HG03280 (cell line): ENCODE data around the gene C2orf81.
A peak's percentile ranks its signal among the peaks of the same experiment; 100 is the strongest.
"Not testable (repeated sequence)": the region's sequence is repeated elsewhere in the genome, so short reads cannot be mapped to it uniquely, and the experiment has no call there.

Source experiments
- ATAC-seq: cut with Tn5 transposase; IDR thresholded peaks from one replicate; pipeline ENCODE4 v1.9.1; 2021; ENCODE audit warnings: mild to moderate bottlenecking, moderate library complexity; ENCODE audit not compliant: unreplicated experiment

The C2orf81 gene

GRCh38 chr2:74424139-74424992, 2.9 kb upstream of the C2orf81 start:
- no peak for ATAC-seq

DNA sequence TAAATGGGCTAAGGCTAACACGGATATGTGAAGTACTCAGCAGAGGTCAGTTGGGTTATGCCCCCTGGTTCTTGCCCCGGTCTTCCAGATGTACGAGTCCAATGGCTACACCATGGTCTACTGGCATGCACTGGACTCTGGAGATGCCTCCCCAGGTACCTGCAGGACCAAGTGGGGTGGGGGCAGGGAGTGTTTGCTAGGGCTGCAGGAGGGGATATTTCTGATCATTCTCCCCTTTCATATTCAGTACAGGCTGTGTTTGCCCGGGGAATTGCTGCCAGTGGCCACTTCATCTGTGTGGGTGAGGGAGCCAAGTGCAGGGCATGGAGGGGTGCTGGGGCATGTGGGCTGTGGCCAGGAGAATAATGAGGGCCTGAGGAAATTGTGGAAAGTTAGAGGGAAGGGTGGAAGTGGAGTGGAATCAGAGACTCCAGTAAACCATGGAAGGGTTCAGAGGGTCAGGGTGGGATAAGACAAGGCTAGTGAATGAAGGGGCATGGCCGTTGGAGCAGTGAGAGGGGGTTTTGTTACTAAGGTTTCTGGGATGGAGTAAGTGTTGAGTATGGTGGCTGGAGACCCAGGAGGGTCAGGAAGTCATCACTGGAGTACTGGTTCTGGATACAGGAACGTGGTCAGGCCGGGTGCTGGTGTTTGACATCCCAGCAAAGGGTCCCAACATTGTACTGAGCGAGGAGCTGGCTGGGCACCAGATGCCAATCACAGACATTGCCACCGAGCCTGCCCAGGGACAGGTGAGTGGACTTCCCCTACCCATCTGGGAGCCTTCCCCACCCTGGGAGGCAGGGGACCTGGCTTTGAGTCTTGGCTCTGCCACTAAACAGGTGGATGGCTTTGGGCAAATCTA, 2.0 kb upstream of the C2orf81 start:
- no peak for ATAC-seq

DNA sequence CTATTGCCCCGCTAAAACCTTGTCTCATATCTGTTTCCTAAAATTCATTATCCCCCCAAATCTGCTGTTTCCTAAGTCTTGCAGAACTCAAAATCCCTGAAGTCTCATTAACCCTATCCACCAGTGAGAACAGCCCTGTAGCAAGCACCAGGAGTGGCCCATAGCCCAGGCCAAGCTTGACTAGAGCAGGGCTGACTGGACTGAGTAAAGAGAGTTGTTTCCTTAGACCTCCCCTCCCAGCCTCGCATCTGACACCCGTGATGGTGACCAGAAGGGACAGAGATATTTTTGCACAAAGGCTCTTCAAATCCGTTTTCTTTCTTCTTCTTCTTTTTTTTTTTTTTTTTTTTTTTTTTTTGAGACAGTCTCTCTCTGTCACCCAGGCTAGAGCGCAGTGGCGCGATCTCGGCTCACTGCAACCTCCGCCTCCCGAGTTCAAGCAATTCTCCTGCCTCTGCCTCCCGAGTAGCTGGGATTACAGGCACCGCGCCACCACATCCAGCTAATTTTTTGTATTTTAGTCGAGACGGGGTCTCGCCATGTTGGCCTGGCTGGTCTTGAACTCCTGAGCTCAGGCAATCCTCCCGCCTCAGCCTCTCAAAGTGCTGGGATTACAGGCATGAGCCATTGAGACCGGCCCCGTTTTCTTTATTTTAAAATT, 846 bp downstream of the C2orf81 start:
- ATAC-seq: not testable (repeated sequence)

- ATAC-seq: no peak
These were observed 1.4 kb downstream of the C2orf81 start for GRCh38 chr2:74420006-74420405.

- no peak for ATAC-seq
These were observed 2.1 kb downstream of the C2orf81 start for GRCh38 chr2:74419345-74419744.

DNA sequence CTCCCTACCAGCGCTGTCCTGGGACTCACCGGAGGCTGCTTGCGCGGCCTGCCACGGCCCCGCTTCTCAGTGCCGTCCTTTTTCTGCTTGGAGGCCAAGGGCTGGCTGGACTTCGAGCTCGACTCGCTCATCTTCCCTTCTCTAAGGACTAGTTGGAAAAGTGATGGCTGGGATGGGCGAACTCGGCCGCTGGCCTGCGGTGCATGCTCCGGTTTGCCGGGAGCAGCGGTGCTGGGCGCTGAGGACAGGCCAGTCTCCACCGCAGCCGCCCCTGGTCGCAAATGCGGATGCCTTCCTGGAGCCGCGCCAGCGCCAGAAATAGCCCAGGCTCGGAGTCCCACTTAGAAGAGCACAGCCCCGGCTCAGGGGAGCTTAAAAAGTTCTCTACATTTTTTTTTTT, 3.1 kb downstream of the C2orf81 start:
- no peak for ATAC-seq

- ATAC-seq: no peak
These were observed 3.7 kb downstream of the C2orf81 start for GRCh38 chr2:74417763-74418162.

- no peak for ATAC-seq
These were observed 4.2 kb downstream of the C2orf81 start for GRCh38 chr2:74417197-74417596.

- no peak for ATAC-seq
These were observed 4.6 kb downstream of the C2orf81 start for GRCh38 chr2:74416778-74417177.

DNA sequence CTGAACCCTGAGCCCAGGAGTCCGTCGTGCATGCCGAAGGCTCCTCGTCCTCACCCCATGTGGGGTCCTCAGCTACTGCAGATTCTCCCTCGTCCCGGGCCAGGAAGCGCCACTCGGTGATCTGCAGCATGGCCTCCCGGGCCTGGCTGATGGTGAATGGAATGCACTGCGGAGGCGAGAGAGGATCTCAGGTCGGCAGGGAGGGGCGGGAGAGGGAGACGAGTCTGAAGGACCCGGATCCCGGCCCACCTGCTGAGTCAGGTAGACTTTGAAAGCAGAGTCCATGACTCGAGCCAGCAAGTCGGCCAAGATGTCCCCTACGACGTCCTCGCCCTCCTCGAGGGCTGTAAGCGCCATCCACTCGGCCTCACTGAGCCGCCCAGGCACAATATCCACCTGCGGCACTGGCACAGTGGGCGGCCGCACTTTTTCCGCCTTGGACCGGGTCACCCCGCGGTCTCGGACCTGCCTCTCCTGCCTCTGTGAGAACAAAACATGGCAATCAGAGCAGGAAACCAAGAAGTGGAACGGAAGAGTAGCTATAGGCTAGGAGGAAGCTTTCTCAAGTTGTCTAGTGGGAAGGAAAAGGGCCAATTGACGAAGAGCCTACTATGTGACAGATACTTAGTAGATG, 5.5 kb downstream of the C2orf81 start:
- ATAC-seq: no peak

- ATAC-seq: no peak
These were observed 6.3 kb downstream of the C2orf81 start for GRCh38 chr2:74414881-74415761.

DNA sequence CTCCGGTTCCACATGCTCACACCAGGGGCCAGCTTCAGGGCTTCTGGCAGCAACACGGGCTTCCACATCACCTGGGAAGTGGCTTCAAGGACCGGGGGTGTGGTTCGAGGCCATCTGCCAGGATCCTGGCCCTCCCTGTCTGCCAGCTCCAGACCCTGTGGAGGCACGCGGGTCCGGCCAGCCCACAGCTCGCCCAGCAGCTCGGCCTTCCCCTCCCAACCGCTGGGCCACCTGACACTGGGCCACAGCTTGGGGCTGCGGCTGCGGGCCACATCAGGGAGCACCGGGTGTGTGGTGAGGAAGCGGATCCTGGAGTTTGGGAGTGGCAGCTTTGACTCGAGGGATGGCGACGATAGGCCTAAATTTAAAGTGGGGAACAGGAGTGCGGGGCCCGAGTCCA, 7.0 kb downstream of the C2orf81 start:
- no peak for ATAC-seq

DNA sequence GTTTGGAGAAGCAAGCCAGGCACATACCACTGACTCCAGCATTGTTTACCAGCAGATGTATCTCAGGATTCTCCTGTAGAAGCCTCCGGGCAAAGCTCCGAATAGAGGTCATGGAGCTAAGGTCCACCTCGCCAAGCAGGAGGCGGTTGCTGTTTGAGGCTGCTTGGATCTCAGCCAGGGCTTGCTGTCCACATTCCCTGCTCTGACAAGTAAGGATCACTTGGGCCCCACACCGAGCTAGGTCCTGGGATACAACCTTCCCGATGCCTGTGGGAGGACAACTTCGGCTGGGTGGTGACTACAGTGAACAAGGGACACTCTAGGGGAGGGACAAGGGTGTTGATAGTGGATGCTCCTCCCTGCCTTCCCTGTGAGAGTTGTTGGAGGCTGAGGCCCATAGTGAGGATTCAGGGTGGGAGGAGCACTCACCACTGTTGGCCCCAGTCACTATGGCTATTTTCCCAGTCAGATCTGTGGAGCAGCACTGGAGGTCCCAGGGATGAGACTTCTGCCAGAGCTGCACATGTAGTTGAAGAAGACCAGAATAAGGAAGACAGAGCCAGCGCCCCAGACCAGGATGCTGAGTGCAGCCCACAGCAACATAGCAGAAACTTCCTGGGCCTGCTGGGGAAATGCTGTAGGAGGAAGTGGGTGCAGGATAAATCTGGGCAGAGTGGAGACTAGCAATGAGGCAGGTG, 8.3 kb downstream of the C2orf81 start:
- ATAC-seq: no peak

DNA sequence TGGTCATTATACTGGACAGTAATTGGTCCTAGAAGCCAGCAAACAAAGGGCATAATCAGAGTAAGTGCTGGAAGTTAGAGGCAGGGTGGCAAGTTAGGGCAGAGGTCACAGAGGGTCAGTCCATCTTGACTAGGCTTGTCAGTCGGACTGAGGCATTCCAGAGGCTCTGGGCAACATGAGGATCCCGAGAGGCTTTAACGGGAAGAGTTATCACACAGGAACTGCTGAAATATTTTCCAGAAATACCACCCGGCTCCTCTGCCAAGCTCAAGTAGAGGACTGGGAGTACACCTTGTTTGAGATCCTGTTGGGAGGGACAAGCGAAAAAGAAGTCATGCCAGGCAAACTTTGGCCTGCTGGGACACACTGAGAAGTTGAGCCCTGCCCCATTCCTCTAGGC, 13.7 kb downstream of the C2orf81 start:
- ATAC-seq: no peak

- no peak for ATAC-seq
These were observed 15.4 kb downstream of the C2orf81 start for GRCh38 chr2:74406035-74406434.

DNA sequence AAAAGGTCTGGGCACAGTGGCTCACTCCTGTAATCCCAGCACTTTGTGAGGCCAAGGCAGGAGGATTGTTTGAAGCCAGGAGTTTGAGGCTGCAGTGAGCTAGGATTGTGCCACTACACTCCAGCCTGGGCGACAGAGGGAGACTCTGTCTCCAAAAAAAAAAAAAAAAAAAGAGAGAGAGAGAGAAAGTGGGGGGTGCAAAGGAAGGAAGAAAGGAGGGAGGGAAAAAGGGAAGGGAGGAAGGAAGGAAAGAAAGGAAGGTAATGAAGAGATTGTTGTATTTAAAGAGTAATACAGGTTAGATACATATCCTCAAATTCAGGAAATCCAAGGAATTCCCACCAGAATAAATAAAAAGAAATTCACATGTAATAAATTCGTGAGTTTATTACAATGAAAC, 19.5 kb downstream of the C2orf81 start:
- ATAC-seq: no peak

DNA sequence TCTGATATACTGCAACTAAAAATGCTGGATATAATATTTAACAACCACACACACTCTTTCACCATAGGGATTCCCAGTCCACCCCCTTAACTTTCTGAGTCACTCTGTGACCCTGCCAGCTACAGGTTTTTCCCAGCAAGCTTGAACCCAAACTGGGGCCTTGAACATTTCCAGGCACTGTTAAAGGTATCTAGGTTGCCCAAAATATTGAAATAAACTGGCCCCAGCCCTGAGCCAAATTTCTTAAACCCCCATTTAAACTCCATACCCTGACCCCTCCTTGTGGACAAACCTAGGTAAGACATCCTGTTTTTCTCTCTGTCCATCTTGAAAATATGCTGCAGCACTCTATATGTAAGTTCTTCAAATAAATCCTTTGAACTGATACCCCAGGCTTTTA, 21.6 kb downstream of the C2orf81 start:
- ATAC-seq: peak; percentile 54

- no peak for ATAC-seq
These were observed 25.3 kb downstream of the C2orf81 start for GRCh38 chr2:74396149-74396548.

GRCh38 chr2:74393525-74393924, 27.9 kb downstream of the C2orf81 start:
- no peak for ATAC-seq

GRCh38 chr2:74392449-74392743, 29.0 kb downstream of the C2orf81 start:
- ATAC-seq: no peak
